Nephron progenitor cell (in vitro differentiated cells): ENCODE data around the gene ALDH1L1.

Source experiments
- DNase-seq: peaks from one replicate; pipeline ENCODE4 v3.0.0; 2021
- H3K27ac Mint-ChIP-seq: 2 replicates; pipeline ENCODE4 v1.8.0; 2021; ENCODE audit warnings: mild to moderate bottlenecking, moderate library complexity, mixed read lengths
- H3K27me3 Mint-ChIP-seq: 2 replicates; pipeline ENCODE4 v1.8.0; 2021; ENCODE audit warnings: mild to moderate bottlenecking, low read depth, mixed read lengths; ENCODE audit not compliant: poor library complexity
- H3K36me3 Mint-ChIP-seq: 2 replicates; pipeline ENCODE4 v1.8.0; 2021; ENCODE audit warnings: low read depth, mixed read lengths
- H3K4me1 Mint-ChIP-seq: 2 replicates; pipeline ENCODE4 v1.8.0; 2021; ENCODE audit warnings: mixed read lengths
- H3K4me3 Mint-ChIP-seq: 2 replicates; pipeline ENCODE4 v1.8.0; 2021; ENCODE audit warnings: mild to moderate bottlenecking, moderate library complexity, mixed read lengths
- H3K9me3 Mint-ChIP-seq: 2 replicates; pipeline ENCODE4 v1.8.0; 2021; ENCODE audit warnings: mild to moderate bottlenecking, moderate library complexity, mixed read lengths
- TF ChIP-seq, protein P1 (sequence below): fragments of 200-600 bp; sonication (generic); IDR thresholded peaks from 2 replicates; pipeline ENCODE4 v1.5.0; 2021; ENCODE audit warnings: antibody characterized with exemption

ALDH1L1 gene

DNA sequence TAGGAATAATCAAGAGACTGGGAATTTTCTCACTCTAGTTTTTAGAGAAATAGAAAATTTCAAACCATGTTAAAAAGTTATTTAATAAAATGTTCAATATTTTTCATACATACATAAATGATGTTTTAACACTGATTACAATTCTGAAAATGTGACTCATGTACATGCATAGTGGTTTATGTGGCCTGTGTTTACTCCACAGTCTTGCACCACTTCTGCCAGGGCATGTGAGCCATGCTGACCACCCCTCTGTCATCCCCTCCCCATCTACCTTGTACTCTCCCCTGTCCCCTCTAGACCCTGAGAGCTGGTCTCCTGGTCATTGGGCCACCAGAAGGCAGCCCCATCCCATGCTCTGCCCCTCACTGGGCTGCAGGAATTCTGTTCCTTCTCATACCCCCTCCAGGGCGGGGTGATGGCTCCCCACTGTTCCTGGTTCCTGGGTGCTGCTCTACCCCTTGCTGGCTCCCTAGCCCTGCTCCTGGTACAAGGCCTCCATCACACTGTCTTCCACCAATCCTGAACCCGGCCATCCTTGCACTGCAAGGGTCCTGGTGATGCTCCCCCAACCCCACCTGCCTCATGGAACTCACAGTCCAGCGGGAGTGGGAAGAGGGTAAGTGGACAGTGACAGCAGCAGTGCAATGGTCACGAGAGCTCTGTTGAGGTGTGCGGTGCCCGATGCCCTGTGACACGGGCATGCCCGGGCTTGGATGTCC lies 72.3 kb downstream of the ALDH1L1 start:
- TF ChIP-seq, protein P1, sequence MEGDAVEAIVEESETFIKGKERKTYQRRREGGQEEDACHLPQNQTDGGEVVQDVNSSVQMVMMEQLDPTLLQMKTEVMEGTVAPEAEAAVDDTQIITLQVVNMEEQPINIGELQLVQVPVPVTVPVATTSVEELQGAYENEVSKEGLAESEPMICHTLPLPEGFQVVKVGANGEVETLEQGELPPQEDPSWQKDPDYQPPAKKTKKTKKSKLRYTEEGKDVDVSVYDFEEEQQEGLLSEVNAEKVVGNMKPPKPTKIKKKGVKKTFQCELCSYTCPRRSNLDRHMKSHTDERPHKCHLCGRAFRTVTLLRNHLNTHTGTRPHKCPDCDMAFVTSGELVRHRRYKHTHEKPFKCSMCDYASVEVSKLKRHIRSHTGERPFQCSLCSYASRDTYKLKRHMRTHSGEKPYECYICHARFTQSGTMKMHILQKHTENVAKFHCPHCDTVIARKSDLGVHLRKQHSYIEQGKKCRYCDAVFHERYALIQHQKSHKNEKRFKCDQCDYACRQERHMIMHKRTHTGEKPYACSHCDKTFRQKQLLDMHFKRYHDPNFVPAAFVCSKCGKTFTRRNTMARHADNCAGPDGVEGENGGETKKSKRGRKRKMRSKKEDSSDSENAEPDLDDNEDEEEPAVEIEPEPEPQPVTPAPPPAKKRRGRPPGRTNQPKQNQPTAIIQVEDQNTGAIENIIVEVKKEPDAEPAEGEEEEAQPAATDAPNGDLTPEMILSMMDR = no peak
- H3K4me1 Mint-ChIP-seq = peaks cover 11% of the 10 kb centered on the region
- DNase-seq = no peak
- no peaks in the 10 kb centered on the region for H3K36me3 Mint-ChIP-seq
- H3K4me3 Mint-ChIP-seq = no peak overlapping the region
- H3K27me3 Mint-ChIP-seq = peaks cover 11% of the 10 kb centered on the region
- no peak overlapping the region for H3K27ac Mint-ChIP-seq
- no peaks in the 10 kb centered on the region for H3K9me3 Mint-ChIP-seq

DNA sequence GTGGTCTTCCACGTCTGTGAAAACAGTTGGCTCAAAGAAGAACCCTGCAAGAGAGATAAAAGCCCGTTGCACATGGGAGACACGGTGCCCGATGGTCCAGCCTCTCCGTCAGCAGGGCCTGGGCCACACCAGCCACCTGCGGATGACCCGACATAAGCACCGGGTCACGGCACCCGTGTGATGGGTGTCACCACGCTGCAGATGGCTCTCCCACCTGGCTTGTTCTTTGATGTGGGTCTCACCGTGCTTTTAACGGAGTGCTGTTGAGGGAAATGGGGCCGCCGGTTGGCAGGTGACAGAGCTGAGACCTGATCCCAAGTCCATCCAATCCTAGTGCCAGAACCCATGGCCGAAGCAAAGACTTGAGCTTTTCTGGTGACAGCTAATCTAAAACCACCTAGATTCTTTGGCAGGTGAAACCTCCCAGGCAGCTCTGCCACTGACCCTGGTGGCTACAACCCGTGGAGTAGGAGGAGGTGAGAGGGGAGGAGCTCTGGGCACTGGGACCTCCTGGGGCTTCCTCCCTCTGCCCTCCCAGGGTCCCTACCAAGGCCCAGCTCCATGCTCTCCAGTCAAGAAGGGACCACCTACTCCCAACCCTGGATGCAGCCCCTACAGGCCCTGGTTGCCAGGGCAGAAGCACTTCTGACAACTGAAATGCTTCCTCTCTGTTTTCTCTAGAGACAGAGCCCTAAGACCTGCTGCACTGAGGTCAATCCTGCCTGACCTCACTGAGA lies 73.0 kb downstream of the ALDH1L1 start:
- Mint-ChIP-seq H3K27me3 (peaks cover 11% of the 10 kb centered on the region), H3K9me3 (no peaks in the 10 kb centered on the region), H3K4me1 (peaks cover 11% of the 10 kb centered on the region), H3K27ac (no peak overlapping the region), H3K4me3 (no peak overlapping the region), H3K36me3 (no peaks in the 10 kb centered on the region)
- DNase-seq = no peak
- TF ChIP-seq, protein P1 = no peak

DNA sequence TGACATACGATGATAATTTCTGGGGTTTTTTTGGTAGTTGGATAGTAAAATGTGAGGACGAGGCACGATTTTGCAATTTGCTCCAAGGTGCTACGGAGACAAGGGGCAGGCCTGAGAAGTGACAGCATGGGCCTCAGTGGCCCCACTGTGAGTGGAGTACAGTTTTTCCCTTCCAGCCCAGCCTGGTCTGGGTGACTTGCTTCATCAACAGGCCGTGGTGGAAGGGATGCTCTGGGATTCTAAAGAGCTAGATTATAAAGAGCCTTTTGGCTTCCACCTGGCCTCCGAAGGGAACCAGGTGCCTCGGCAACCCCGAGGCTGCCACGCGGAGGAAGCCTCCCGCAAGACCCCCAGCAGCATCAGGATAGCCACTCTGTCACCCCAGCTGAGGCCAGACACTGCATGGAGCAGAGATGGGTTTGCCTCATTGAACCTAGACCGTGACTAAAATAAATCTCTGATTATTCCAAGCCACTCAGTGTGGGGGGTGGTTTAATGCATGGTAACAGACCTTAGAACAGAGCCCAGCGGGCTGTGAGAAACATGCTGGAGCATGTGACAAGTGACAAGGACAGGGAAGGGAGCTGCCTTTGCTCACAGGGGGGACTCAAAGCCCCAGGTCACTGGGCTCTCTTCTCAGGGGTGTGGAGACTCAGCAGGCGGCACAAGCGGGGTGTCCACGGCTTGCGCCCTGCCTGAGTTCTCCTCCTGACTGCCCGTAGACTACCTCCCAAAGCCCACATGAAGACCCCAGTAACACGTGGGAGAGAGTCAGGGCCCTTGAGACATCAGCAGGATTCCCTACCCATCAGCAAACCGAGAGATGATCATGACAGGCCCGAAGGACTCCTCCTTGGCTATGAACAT lies 73.8 kb downstream of the ALDH1L1 start:
- TF ChIP-seq, protein P1 = no peak
- no peaks in the 10 kb centered on the region for H3K36me3 Mint-ChIP-seq
- DNase-seq = no peak
- no peak overlapping the region for H3K4me3 Mint-ChIP-seq
- peak overlapping the region; percentile 33 for H3K27ac Mint-ChIP-seq
- no peaks in the 10 kb centered on the region for H3K9me3 Mint-ChIP-seq
- H3K27me3 Mint-ChIP-seq = peaks cover 11% of the 10 kb centered on the region
- H3K4me1 Mint-ChIP-seq = peaks cover 9% of the 10 kb centered on the region

DNA sequence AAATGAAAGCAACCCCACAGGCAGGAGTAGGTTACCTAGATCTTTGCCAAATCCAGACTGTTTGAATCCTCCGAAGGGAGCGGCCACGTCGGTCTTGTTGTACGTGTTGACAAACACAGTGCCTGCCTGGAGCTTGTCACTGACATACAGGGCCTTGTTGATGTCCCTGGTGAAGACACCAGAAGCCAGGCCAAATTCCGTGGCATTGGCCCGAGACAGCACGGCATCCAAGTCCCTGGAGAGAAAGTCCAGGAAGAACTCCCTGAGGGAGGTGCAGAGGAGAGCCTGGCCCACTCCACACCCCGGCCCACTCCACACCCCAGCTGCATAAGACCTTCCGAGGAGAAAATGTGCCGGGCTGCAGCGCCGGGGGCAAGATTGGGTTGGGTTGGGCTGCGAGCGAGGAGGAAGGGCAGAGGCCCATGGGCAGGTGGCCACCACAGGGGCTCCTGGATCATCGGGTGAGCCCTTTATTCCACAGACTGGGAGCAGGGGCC lies 74.6 kb downstream of the ALDH1L1 start:
- Mint-ChIP-seq H3K4me1 (peaks cover 5% of the 10 kb centered on the region), H3K36me3 (no peaks in the 10 kb centered on the region), H3K4me3 (no peak overlapping the region), H3K27me3 (peaks cover 11% of the 10 kb centered on the region), H3K27ac (no peak overlapping the region), H3K9me3 (no peaks in the 10 kb centered on the region)
- DNase-seq = no peak
- TF ChIP-seq, protein P1 = no peak

DNA sequence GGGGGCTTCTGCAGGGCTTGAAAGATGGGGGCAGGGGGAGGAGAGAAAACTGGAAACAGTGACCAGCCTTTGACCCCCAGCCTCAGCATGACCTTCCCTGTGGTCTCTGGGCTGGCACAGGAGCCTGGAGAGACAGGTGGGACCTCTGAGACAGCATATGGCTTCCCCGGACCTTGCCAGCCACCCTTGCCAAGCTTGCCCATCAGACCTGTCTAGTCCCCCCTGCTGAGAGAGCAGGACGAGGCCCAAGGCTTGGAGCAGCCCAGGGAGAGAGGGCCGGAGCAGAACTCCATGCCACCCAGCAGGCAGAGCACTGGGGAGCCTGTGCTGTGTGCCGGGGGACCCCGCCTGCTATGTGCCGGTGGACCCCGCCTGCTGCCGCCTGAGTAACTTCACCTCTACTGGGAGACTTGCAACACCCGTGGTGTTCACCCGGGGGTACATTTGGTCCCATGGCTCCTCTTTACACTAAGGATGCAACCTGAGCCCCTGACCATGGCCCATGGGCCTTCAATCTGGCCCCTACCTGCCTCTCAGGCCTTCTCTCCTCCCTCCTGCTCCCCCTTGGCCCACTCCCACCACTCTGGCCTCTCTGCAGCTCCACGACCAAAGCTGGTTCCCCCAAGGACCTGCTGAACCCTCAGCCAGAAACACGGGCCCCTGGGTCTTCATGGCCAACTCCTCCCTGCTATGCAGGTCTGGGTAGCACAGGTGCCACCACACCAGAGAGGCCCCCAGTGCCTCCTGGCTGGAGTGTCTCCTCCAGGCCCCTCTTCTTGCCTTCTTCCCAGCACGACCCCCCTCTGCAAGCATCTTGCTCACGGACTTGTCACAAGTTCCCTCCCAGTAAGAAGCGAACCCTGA lies 75.4 kb downstream of the ALDH1L1 start:
- DNase-seq = no peak
- H3K27me3 Mint-ChIP-seq = peaks cover 9% of the 10 kb centered on the region

More for the DNA sequence above, 75.4 kb downstream of the ALDH1L1 start:
- no peaks in the 10 kb centered on the region for H3K36me3 Mint-ChIP-seq
- no peaks in the 10 kb centered on the region for H3K9me3 Mint-ChIP-seq
- TF ChIP-seq, protein P1 = no peak
- peaks cover 5% of the 10 kb centered on the region for H3K4me1 Mint-ChIP-seq
- no peak overlapping the region for H3K4me3 Mint-ChIP-seq
- no peak overlapping the region for H3K27ac Mint-ChIP-seq
